SW480 (cell line): ENCODE measurements around the gene DMBX1.
A peak's percentile ranks its signal among the peaks of the same experiment; 100 is the strongest.

Source experiments
- DNase-seq: peaks from one replicate; pipeline ENCODE4 v3.0.0-alpha.2; 2016; ENCODE audit warnings: low spot score

Gene DMBX1

DNA sequence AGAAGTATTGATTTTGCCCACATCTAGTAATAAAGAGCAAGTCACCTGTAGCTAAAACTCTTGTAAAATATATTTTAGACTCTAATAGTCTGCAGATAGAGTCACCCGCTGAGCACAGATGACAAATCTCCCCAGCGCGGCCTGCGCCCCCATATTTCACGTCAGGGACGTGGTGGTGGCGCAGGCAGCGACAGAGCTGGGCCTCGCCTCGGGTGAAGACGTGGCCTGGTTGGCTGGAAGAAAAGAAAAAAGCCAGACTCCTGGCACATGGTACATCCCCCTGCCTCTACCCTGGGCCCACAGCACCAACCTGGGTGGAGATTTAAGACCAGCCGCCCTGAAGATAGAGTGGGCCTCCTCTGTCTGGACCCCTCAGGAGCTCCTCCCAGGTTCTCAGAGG, 6.0 kb upstream of the DMBX1 start:
- DNase-seq = no peak

DNA sequence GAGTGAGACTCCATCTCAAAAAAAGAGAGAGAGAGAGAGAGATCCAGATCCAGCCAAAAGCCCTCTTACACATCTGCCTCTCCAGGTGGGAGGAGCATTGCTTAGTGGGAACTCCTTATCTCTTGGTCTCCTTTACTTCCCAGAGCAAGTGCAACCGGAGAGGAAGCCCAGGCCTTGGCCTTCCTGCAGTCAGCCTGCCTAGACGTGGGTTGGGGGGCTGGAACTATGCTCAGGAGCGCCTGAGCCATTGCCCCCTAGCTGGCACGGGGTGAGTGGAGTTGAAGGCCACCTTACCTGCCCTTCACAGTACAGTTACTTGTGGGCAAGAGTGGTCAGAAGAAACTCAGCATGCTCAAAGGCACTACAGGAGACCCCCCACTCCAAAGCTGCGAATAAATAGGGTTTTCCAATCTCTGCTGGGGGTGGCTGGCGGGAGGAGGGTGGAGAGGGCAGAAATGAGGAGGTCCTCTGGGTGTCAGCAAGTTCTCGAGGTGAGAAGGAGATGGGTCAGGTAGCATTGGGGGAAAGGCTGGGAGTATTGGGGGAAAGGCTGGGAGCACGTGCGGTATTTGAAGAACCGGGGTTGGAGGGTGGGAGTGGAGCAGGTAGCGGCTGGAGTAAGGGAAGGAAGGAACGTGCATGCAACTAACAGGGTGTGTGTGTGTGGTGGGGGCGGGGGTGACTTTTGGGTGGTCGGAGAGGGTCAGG, 4.7 kb upstream of the DMBX1 start:
- DNase-seq = no peak

DNA sequence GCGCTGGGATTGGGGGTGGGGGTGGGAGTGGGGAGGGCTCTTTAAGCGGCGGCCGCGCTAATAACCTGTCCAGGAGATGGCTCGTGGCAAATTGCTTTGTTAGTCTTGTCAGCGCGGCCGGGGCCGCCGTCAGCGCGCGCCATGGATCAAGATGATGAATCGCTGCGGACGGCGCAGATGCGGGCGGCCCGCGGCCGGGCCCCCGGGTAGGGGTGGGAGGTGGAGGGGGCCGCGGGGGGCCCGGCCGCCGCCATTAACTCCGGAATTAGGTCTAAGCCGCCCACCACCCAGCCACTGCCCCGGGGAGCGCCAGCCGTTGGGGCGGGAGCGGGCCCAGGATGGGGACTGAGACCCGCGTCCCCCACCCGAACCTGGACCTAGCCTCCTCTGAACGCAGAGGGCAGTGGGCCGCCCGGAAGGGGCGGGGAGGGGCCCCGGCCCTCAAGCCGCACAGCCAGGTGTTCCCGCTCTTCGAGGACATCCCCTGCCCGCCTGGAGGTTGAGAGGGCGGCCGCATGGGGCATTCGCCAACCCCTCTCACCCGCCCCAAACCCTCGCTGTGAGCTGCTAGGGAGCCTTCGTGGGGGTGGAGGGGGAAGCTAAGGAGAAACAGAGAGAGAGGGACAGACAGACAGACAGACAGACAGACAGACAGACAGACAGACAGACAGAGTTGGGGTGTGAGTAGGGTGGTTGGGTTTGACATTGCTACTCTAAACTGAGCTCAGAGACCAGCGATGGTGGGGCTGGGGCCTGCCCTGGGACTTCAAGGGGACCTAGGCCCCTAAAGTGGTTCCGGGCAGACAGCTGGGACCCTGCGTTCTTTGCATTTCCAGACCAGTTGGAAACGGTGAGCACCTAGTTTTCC, 3.8 kb upstream of the DMBX1 start:
- no peak for DNase-seq

DNA sequence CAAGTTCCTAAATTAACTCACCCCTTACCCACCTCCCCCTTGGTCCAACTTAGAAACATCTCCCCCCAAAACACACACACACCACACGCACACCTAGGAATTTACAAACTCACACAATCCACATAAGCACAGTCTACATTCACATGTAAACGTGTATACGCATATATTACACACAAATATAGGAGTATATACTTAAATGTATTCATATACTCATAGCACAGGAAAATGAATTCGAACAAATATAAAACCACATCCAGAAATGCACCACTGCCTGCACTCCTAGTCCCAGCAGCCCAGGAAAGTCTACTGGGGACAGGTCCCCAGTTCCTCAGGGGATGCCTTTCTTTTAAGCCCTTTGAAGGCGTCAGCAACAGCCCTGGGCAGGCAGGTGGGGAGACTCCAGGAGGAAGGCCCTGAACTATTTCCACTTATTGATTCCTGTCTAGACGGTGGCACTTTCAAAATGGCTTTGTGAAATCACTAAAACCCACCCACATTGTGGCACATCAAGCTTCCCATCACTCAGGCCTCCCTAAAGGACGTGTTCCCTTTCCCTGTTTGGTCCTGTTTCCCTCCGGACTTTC, 3.1 kb upstream of the DMBX1 start:
- no peak for DNase-seq

DNA sequence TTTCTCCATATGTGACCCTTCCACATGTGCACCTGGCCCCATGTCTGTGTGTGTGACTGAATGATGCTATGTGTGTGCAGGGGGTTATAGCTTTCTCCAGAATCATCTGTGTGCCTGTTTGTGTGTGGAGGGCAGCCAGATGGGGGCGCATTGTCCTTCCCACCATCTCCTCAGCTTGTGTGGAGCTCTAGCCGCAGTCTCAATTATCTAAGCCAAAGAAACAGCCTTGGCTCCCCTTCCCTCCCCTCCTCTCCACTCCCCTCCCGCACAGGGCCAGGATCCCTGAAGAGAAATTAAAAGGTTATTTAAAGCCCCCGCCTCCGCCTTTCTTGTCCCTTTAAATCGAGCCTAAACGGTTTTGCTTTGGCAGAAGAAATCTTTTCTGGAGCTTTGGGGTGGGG, 1.8 kb upstream of the DMBX1 start:
- DNase-seq = peak; percentile 20

DNA sequence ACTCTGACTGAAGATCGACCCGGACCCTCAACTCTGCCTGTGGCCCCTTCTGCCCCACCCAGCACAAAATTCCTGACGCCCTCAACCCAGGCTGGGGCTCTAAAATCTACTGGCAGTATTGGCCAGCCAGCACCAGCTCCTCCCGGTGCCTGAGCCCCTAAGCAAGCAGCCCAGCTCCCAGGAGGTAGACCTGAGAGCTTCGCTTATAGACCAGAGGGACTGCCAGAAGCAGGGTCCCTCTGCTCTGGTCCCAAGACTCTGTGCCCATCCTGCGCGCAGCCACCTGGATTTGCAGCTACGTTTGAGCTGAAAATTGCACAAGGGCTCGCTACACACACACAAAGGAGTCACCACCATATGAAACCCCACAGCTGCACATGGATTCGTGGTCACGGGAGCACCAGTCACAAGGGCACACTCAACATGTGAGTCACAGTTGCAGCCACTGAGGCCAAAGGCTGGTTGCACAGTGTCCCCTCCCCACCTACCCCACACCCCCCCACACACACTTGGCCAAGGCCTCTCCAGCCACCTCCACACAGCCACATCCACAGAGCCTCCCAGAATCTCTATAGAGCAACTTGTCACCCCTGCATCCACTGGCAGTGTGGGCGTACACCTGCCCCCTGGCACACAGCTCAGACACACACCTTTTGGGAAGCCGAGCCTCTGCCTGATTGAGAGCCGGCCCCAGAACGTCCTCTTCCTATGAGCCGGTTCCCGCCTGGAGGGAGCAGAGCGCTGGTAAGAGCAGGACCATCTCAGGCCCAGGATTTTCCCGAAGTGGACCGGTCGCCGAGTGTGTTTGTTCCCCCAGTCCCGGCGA, 1.1 kb upstream of the DMBX1 start:
- peak; percentile 37 for DNase-seq

DNA sequence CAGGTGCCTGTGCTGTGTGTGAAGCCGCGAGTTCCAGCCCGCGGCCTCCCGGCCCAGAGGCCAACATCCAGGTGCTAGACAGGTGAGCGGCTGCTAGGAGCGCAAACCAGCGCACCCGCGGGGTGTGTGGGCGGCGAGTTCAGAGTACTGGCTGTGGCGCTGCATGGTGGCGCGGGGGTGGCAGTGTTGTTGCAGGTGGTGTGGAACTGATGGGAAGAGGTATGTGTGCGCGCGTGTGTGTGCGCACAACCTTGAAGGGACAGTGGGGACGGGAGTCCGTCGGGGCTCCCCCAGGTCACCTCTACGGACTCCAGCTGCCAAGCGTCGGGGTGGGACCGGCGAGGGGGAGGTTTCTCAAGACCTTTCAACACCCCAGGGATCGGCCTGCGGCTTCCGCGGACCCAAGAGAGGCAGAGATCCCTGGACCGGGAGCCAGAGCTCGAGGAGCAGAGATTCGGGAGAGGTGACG, 433 bp upstream of the DMBX1 start:
- DNase-seq = peak; percentile 56

DNA sequence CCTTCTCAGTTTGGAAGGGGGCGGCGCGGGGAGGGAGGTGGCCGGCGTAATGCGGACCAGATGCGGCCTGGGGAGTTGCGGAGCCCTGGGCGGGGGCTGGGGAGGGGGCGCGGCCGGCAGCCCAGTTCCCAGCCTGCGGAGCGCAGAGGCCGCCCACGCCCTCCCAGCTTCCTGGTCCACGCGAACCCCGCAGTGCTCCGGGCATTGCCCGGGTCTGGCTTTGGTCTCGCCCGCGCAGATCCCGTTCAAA, 695 bp downstream of the DMBX1 start:
- no peak for DNase-seq

DNA sequence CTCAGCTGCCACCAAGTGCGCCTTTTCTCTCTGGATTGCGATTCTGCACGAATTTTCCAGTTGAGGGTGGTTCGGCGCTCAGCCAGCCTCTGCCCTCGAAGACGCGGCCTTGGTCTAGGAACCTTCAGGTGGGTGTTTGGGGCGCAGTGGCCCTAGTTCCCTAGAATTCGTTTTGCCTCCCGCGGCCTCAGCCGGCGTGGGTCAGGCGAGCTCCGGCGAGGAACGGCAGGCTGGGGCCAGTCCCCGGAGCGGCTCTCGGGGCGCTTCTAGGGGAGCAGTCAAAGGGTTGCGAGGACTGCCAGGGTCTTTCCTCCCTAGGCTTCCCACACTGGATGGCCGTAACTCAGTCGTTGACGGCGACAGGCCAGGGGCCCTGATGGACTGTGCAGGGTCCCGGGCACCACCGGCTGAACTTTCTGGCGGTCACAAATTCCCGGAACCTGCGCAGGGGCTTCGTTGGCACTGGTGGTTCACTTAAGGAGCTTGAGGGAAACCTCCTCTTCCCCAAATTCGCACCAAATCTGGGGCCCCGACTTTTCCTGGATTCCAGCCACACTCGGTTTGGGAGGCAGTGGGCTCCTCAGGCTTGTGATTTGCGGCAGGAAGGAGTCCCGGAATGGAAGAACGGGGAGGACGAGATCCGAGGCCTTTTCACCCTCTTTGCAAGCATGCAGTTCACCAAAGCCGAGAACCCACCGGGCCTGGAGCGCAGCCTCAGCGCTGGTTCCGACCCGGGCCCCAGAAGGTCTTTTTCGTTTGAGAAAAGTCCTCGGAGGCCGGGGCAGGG, 1.2 kb downstream of the DMBX1 start:
- no peak for DNase-seq

DNA sequence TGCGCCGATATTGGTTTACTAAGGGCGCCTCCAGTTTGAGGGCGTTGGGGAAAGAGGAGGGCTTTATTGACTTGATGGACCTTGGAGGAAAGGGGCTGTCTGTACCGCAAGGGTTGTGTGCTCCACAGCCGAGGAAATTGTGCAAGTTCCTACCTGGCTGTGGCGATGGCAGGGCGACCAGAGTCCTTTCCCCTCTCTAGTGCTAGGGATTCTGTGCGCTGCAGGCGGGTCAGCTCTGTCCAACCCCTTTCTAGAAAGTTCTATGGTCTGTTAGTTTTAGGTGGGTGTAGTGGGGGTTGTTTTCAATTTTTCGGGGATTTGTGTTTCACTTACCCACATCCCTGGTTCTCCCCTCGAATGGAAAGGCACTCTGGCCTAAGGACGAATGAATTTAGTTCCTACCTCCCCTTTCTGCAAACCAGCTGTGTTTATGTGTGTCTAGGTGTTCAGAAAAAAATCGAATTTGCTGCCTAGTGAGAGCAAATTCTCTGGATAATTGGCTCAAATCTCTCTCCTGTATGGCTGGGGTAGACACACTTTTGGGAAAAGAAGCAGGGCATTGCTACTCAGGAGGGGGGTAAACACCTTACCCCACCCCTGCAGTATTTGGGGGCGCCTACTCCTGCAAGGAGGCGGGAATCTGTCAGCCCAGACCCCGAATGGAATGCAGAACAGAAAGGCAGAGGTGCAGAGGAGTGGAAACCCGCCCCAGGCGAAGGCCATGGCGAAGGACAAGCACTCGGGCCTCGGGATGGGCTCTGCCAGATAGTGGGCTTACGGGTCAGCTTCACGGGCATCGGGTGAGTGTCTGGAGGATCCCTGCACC, 2.0 kb downstream of the DMBX1 start:
- no peak for DNase-seq

DNA sequence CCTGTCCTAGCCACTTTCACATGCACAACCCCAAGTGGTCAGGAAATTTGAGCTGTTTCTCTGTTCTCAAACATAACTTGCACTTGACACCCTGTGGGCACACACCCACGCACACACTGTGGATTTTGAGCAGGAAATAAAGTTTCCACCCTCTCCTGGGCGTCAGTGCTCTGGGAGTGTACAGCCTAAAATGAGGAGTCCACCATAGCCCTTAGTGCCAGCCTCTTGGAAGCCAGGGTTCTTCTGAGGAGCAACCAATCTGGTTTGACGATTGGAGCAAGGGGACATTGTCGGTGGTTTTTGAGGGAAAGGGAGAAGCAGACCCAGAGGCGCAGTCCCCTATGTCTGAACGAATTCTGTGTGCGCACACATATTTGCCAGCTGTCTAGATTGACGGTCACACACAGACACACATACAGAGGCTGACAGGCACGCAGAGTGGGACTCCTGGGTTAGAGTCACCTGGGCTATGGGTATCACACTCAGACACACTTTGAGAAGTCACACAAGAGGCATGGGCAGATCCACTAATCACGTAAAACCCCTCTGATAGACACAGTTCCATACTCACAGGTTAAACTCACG, 2.7 kb downstream of the DMBX1 start:
- no peak for DNase-seq

DNA sequence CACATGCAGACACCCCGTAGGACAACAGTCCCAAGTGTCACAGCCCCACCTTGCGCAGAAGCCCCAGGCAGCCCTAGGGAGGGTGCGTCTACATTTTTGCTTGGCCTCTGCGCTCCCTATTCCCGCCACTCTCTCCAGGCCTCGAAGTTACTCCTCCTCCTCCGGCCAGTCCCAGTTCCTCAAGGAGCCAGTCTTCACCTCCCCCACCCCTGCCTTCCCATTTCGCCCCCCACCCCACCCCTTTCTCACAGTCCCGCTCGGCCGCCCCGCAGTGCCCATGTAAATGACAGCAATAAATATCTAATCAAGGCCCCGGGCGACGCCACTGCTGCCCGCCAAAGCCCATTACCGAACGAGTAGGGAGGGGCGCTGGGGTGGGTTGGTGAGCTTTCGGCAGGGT, 3.2 kb downstream of the DMBX1 start:
- no peak for DNase-seq

DNA sequence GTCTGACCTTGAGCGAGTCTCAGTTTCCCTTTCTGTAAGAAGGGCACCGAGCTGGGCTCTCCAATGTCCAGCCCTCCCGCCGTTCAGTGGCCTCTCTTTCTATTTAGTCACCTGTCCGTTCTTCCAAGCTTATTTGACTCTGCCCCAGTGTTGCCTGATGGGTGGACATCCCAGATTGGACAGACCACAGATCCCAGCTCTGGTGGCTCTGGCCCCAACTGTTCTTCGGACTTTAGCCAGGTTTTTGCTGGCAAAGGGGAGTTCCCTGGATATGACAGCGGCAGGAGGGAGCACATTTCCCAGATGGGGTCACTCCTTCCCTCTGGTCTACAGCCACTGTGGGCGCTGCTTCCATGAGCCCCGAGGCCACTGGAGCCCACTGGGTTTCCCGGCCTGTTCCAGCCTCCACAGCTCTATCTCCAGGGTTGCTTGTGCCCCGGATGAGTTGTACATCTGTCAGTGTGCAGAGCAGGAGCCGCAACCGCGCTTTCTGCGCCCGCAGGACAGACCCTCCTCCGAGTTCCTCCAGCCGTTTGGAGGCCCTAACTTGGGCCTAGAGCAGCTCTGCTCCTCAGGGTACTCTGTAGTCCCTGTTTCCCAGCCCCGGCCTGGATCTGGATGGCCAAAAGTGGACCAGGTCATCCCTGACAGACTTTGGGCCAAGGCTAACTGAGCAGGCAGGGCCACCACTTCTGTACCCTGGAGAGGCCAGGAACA, 3.8 kb downstream of the DMBX1 start:
- no peak for DNase-seq

DNA sequence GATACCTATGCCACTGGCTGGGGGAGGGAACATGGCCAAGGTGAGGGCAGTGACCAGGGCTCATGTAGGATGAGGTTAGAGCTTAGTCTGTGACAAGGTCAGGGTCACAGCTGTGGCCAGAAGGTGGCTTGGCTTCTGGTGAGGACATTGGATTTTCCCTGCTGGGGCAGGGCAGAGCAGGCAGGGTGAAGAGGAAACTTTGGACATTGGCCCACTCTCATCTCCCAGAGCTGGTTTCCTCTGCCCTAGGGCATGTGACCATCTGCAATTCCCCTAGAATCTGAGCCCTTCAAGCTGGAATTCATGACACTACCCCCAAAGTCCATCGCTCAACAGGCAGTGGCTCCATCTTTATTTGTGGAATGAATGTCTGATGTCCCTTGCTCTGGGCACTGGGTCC, 5.3 kb downstream of the DMBX1 start:
- DNase-seq = no peak

DNA sequence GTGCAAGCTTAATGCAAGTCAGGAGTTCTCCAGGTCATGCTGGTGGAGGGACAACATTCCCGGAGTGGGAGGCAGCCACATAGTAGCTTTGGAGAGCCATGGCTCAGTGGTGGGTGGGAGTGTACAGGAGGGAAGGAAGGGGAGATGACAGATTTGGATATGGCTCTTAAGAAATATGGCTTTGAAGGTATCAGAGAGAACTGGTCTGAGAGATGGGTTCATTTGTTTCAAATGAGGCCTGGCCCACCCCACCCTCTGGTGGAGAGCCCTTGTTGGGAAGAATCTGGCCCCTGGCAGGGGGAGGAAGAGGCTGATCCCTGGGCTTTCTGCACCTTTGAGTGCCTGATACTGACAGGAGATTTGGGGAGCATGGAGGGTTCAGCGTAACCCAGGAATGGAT, 6.1 kb downstream of the DMBX1 start:
- DNase-seq = no peak

DNA sequence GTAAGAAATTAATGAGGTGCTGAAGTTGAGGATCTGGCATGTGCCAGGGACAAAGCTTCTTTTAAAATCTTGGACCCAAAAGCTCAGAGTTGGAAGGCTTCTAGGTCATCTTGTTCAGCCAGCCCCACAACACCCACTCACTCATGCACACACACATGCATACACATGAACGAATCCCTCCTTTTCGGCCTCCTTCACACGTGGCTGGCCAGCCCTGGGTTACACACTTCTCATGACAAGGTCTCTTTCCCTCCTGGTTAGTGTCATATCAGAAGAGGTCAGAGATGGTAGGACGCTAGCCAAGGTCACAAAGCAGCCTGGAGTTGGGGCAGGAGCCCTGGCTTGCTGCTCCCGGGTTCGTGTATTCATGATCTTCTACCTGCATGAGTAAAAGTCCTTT, 6.9 kb downstream of the DMBX1 start:
- DNase-seq = no peak

DNA sequence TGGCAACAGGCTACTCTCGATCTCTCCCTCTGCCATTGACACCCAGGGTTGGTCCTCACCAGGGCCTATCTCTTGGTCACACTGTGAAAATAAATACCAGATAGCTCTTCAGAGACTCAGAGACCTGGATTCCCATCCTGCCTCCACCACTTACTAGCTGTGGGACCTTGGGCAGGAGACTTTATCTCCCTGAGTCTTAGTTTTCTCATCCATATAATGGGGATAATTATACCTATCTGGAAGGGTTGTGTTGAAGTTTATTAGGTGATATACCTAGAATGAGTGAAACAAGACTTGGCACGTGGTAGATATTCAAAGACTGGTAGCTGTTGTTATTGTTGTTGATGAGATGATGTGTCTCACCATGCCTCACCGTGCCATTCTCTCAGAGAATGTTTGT, 7.4 kb downstream of the DMBX1 start:
- DNase-seq = no peak

DNA sequence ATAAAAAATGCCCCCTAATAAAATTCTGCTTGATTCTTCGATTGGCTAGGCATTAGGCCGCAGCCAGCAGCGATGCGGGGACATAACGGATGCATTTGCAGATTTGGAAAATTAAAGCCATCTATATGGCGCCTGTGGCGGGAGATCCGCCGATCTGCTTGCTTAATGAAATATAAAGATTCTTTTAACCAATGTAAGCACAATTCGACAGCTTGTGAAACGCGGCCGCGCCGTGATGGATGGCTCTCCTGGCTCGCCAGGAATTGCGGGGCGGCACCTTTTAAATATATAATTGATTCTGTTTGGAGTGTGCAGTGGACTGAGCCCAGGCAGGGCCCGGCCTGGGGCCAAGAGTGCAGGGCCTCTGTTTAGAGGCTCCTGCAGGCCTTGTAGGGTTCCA, 8.0 kb downstream of the DMBX1 start:
- DNase-seq = no peak

DNA sequence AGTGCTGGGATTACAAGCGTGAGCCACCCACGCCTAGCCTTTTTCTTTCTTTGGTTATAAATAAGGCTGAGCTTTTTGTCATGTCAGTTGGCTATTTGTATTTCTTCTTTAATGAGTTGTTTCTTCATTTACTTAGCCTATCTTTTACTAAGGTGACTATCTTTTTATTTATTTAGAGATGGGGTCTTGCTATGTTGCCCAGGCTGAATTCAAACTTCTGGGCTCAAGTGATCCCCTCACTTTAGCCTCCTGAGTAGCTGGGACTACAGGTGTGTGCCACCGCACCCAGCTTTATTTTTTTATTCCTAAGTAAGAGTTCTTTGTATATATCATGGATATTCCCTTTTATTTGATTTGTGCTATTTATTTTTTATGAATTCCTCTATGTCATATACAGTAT, 11.9 kb downstream of the DMBX1 start:
- DNase-seq = no peak

DNA sequence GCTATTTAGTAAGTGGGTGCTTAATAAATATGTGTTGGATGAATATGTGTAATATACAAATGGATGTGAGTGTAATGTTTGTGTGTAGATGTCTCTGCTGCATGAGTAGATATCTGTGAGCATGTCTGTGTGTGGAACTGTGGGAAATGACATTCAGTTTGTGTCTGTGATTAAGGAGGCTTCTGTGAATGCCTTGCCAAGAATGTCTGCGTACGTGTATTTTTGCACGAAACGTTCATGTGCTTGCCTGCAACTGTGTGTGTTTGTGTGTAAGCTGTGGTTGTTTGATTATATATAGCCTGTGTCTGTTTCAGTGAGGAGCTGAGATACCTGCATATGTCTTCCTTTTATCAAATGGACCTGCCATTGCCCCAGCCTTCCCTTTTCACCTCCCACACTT, 13.8 kb downstream of the DMBX1 start:
- no peak for DNase-seq
